GM12878 (cell line): Measurements from ENCODE around the gene CD53. TPM values are rescaled to one million over a fixed set of nuclear protein-coding genes. Genes with fewer than 3 reads are reported as not detected.
"Not testable (repeated sequence)": the region's sequence is repeated elsewhere in the genome, so short reads cannot be mapped to it uniquely, and the experiment has no call there.

Experiments
- ATAC-seq: fragments of 200-7000 bp; cut with Tn5 transposase; 3 replicates; pipeline ENCODE4 v1.9.1; 2020; ENCODE audit warnings: mild to moderate bottlenecking, moderate library complexity
- BruUV-seq: library from RNA; stranded (reverse); fragments of 400-500 nt; replicated peaks from 2 replicates; lab custom pipeline; 2021; lab: Mats Ljungman, UMichigan
- CTCF ChIA-PET: fragments of 300-600 bp; sonication (Branson Sonifier 250); formaldehyde crosslinking; extraction: SDS; loops from one replicate; lab custom pipeline; 2021; ENCODE audit warnings: inconsistent platforms; lab: Yijun Ruan, JAX
- POLR2A ChIA-PET: fragments of 350-600 bp; formaldehyde crosslinking; extraction: SDS; loops from one replicate; lab custom pipeline; 2021; ENCODE audit warnings: inconsistent platforms; lab: Charles Lee
- RAD21 ChIA-PET: fragments of 300-600 bp; sonication (Branson Sonifier 250); formaldehyde crosslinking; loops from one replicate; lab custom pipeline; 2023; ENCODE audit warnings: antibody characterized with exemption; ENCODE audit not compliant: unreplicated experiment; lab: Charles Lee
- SMC1A ChIA-PET: fragments of 300-600 bp; sonication (Branson Sonifier 250); formaldehyde crosslinking; loops from one replicate; lab custom pipeline; 2023; ENCODE audit not compliant: unreplicated experiment, uncharacterized antibody; lab: Charles Lee
- DNase-seq: peaks from one replicate; pipeline ENCODE4 v3.0.0-alpha.2; 2011; ENCODE audit warnings: low read depth, low spot score
- FAIRE-seq: peaks from 3 replicates; lab custom pipeline; 2011; peaks lifted over from hg19 to GRCh38; lab: Jason Lieb, UNC
- H2AFZ ChIP-seq: 2 replicates; pipeline ENCODE4 v1.6.0; 2011; ENCODE audit warnings: low read depth, low read length, control low read depth; ENCODE audit not compliant: control insufficient read depth
- H3K27ac ChIP-seq: 2 replicates; pipeline ENCODE4 v1.5.1; 2011; ENCODE audit warnings: control low read depth; ENCODE audit not compliant: control insufficient read depth, insufficient read depth
- H3K27me3 ChIP-seq, 2 experiments: replicated peaks in 1 of 2; 2 replicates each; pipeline versions ENCODE4 v1.6.0 to v1.6.1; 2011; ENCODE audit warnings: low read length in 1 of 2; ENCODE audit not compliant: control insufficient read depth in 2 of 2, insufficient read depth in 2 of 2
- H3K36me3 ChIP-seq, 2 experiments: 2 replicates each; pipeline ENCODE4 v1.5.1; 2011; ENCODE audit warnings: low read length in 1 of 2; ENCODE audit not compliant: control insufficient read depth in 2 of 2, insufficient read depth in 2 of 2
- H3K4me1 ChIP-seq: 2 replicates; pipeline ENCODE4 v1.6.1; 2011; ENCODE audit warnings: mild to moderate bottlenecking, low read length, moderate library complexity, mixed read lengths; ENCODE audit not compliant: control insufficient read depth, insufficient read depth
- H3K4me2 ChIP-seq: 2 replicates; pipeline ENCODE4 v1.6.0; 2011; ENCODE audit warnings: control low read depth; ENCODE audit not compliant: control insufficient read depth, insufficient read depth
- H3K4me3 ChIP-seq: fragments of 200-600 bp; sonication (generic); 2 replicates; pipeline ENCODE4 v1.5.1; 2016
- H3K79me2 ChIP-seq: 2 replicates; pipeline ENCODE4 v1.6.0; 2011; ENCODE audit warnings: low read length; ENCODE audit not compliant: control insufficient read depth, insufficient read depth
- H3K9ac ChIP-seq: 2 replicates; pipeline ENCODE4 v1.8.0; 2011; ENCODE audit warnings: low read length, control low read depth, mixed read lengths; ENCODE audit not compliant: control insufficient read depth, insufficient read depth
- H3K9me3 ChIP-seq: replicated peaks from 3 replicates; pipeline ENCODE4 v1.5.1; 2011; ENCODE audit warnings: mild to moderate bottlenecking, low read length; ENCODE audit not compliant: control insufficient read depth, insufficient read depth
- H4K20me1 ChIP-seq: 2 replicates; pipeline ENCODE4 v1.6.0; 2011; ENCODE audit not compliant: control insufficient read depth, insufficient read depth
- CTCF ChIP-seq, 3 experiments: IDR thresholded peaks in 2 of 3; conservative IDR thresholded peaks in 1 of 3; 2 replicates each; pipeline ENCODE4 v1.5.1; 2011; ENCODE audit warnings: low read depth in 3 of 3, low read length in 3 of 3, mild to moderate bottlenecking in 3 of 3, control low read depth in 2 of 3, moderate library complexity in 2 of 3, inconsistent platforms in 1 of 3, mixed read lengths in 1 of 3; ENCODE audit not compliant: control insufficient read depth in 2 of 3, insufficient read depth in 1 of 3; ENCODE audit errors: extremely low read depth in 1 of 3
- RAD21 ChIP-seq: IDR thresholded peaks from 2 replicates; pipeline ENCODE4 v1.6.1; 2011; ENCODE audit warnings: mild to moderate bottlenecking, low read depth, low read length, moderate library complexity; ENCODE audit not compliant: insufficient read depth
- SMC3 ChIP-seq: IDR thresholded peaks from 2 replicates; pipeline ENCODE4 v1.6.1; 2011; ENCODE audit warnings: low read length, improper control_type of control experiment, borderline replicate concordance
- YY1 ChIP-seq: IDR thresholded peaks from 2 replicates; pipeline ENCODE4 v1.6.1; 2011; ENCODE audit warnings: low read depth, mild to moderate bottlenecking, low read length
- ZNF622 ChIP-seq: fragments of 450-650 bp; IDR thresholded peaks from 2 replicates; pipeline ENCODE4 v1.6.1; 2017; ENCODE audit warnings: mild to moderate bottlenecking, inconsistent platforms
- WGBS: methylation state at CpG from one replicate; pipeline ENCODE4 v1.1.6; 2016; ENCODE audit warnings: low lambda C conversion rate; ENCODE audit not compliant: insufficient replicate concordance, insufficient coverage; ENCODE audit errors: missing lambda C conversion rate; 5-methylcytosine and 5-hydroxymethylcytosine counted together
- in situ Hi-C: fragments of 300-500 bp; cut with MboI; formaldehyde crosslinking; loops from 9 replicates; pipeline ENCODE4 v1.14.3; 2018; ENCODE audit warnings: mixed read lengths
- intact Hi-C: fragments of 100-400 bp; cut with micrococcal nuclease; formaldehyde crosslinking; loops from one replicate; pipeline ENCODE4 v1.14.2; 2022; ENCODE audit not compliant: unreplicated experiment
- polyA plus RNA-seq, 11 experiments: library from polyadenylated mRNA; depleted of rRNA in 4 of 11; unstranded in 6 of 11; stranded (reverse) in 5 of 11; fragments of >200 nt; fragmentation: Nextera tagmentation in 4 of 11; fragmentation: Illumina TruSeq in 1 of 11; extraction: Ambion mirVana in 4 of 11; extraction: Trizol in 1 of 11; gene quantifications; 1 replicate in 1 of 11; 2 replicates in 10 of 11; pipeline versions ENCODE4 v1.2.1 to v1.2.3, GENCODE V29; 2011 to 2016; ENCODE audit warnings: inconsistent platforms in 2 of 11, missing spikeins in 2 of 11, low read depth in 1 of 11
- total RNA-seq, 4 experiments: library from RNA; depleted of rRNA in 3 of 4; stranded (reverse); fragments of >200 nt in 3 of 4; fragmentation: Illumina TruSeq in 1 of 4; extraction: Trizol in 1 of 4; gene quantifications; 2 replicates each; pipeline versions ENCODE4 v1.2.1 to v1.2.3, GENCODE V29; 2013 to 2021

The CD53 gene
- total and polyA plus RNA-seq, 10 of the 15 experiments (the other 5 are each of a cell fraction or from before 2014, with no cell fraction given) = 350 to 1,389 (median 538) TPM

DNA sequence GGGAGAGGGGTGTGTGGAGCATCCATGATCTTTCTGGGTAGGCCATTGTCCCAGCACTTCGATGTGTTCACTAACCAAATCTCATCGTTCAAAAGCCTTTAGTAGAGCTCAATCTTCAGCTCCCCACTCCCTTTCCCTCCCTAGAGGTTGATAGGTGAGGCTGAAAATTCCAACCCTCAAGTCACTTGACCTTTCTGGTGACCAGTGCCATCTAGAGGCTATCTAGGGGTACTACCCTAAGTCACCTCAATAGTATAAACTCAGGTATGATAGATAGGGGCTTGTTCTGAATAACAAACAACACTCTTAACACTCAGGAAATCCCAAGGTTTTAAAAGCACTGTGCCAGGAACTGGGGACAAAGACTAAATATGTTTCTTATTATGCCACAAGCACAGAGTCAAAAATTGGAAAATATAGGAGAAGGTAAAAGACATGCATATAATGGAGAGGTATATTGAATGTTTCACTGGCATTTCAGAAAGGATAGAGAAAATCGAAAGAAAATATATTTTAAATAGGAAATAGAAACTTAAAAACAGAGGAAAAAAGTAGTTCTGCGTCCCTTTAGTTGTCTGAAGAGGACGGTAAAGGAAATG is 42.9 kb upstream of the CD53 start:
- Histone ChIP-seq H3K36me3 (no peaks in the 10 kb centered on the region), H3K4me1 (no peaks in the 10 kb centered on the region), H3K4me2 (no peak overlapping the region), H3K9me3 (no peaks in the 10 kb centered on the region), H3K27me3 (no peaks in the 10 kb centered on the region), H3K4me3 (no peak overlapping the region), H4K20me1 (no peaks in the 10 kb centered on the region), H3K9ac (no peak overlapping the region), H2AFZ (no peak overlapping the region; the same call in none of the 2 replicates), H3K79me2 (no peaks in the 10 kb centered on the region), H3K27ac (no peak overlapping the region)
- 27% methylated on average over 5 of the region's 5 CpGs for WGBS
- ATAC-seq (peak; percentile 92), FAIRE-seq (peak; percentile 94), DNase-seq (peak; percentile 37)
- ChIA-PET SMC1A (interaction anchor here (0.6 to 2.3 kb wide), 6 partner anchors 10 to 504 kb away, joined by 3 to 7 read pairs (median 4); partner anchors contain the start of gene CD53), RAD21 (interaction anchor here (1.0 to 1.2 kb wide), 2 partner anchors 47 to 48 kb away, joined by 3 to 4 read pairs; no protein-coding TSS in a partner anchor), CTCF (interaction anchor here (0.6 to 3.7 kb wide), 12 partner anchors 9 to 182 kb away, joined by 3 to 26 read pairs (median 5); partner anchors contain the start of gene CD53), POLR2A (interaction anchor here (1.1 to 1.2 kb wide), 2 partner anchors 13 to 45 kb away, joined by 3 read pairs; no protein-coding TSS in a partner anchor)
- peak; percentile 53; the same call in 1 of the 2 replicates for TF ChIP-seq SMC3
- TF ChIP-seq RAD21 = peak; percentile 80
- TF ChIP-seq YY1 = 0 out of 2 replicates have a peak, but pooled peaks have one; percentile 25
- TF ChIP-seq CTCF (IDR thresholded peaks at IDR 0.05 in 2 of 3, conservative IDR thresholded peaks at IDR 0.05 in 1 of 3; ENCODE audit: control insufficient read depth in 2 of 3, extremely low read depth in 1 of 3, insufficient read depth in 1 of 3, low read depth in 3 of 3, low read length in 3 of 3) = peak; percentile 65 to 89 (median 88)
- TF ChIP-seq ZNF622 = no peak
- BruUV-seq = no TSS peak
- intact Hi-C loops = loop anchor here (1.0 kb wide), 1 partner anchor 47 kb away; no protein-coding TSS in a partner anchor
- in situ Hi-C loops = no loop called here

GRCh38 chr1:110833779-110834178 is 39.2 kb upstream of the CD53 start:
- H4K20me1 ChIP-seq, H3K79me2 ChIP-seq, H3K4me2 ChIP-seq, H3K36me3 ChIP-seq, FAIRE-seq, H3K27me3 ChIP-seq, ATAC-seq, H3K4me1 ChIP-seq, H2AFZ ChIP-seq, BruUV-seq, in situ Hi-C loops, intact Hi-C loops, H3K27ac ChIP-seq, H3K9me3 ChIP-seq, POLR2A ChIA-PET, H3K4me3 ChIP-seq, DNase-seq, RAD21 ChIA-PET, H3K9ac ChIP-seq: not testable (repeated sequence)
- ChIA-PET CTCF (interaction anchor here (0.9 to 1.2 kb wide), 3 partner anchors 37 to 159 kb away, joined by 3 to 4 read pairs (median 4); no protein-coding TSS in a partner anchor), SMC1A (interaction anchor here (1.3 kb wide), 1 partner anchor 37 kb away, joined by 3 read pairs; no protein-coding TSS in a partner anchor)
- 61% methylated on average over 2 of the region's 3 CpGs for WGBS
